ENCODE data around the gene PSME1. TPM values are rescaled to one million over a fixed set of nuclear protein-coding genes. Genes with fewer than 3 reads are reported as not detected.

Gene PSME1
- total RNA-seq, 1 donor from 2014 or later: 140 TPM

GRCh38 chr14:24179961-24180796 is 44.2 kb downstream of the PSME1 start:
- intact Hi-C loops (cut with DNase I): no loop called here
- DNase-seq (ENCODE audit: missing footprints): no peak
- ATAC-seq: peak; percentile 50

DNA sequence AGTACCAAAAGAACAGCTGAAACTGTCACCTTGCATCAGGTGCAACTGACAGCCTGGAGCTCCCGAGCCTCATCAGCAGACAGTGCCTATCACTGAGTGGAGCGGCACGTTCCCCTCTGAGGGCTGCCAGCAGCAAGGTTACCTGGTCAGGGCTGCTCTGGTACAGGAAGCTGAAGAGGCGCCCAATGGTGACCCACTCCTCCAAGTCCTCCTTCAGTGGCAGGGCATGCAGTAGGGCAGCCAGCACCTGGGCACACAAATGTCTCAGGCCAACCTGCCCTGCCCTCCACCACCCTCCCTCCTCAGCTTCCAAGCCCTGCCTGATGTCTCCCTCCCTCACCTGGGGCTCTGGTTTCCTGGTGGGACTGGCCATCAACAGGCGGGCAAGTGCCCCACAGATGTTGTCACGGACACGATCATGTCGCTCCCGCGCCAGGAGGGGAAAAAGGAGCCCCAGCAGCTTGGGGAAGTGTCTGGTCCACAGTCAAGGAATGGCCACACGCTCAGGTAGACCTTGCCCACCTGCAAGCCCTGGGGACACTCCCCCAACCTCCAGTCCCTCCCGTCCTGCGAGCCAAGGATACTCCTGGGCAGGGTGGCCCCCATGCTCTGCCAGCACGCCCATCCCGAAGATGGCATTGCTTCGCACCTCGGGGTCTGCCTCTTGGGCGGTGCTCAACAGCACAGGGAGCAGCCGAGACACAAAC is 45.5 kb downstream of the PSME1 start:
- ATAC-seq (no peak), DNase-seq (ENCODE audit: missing footprints) (no peak)
- intact Hi-C loops (cut with DNase I): no loop called here

DNA sequence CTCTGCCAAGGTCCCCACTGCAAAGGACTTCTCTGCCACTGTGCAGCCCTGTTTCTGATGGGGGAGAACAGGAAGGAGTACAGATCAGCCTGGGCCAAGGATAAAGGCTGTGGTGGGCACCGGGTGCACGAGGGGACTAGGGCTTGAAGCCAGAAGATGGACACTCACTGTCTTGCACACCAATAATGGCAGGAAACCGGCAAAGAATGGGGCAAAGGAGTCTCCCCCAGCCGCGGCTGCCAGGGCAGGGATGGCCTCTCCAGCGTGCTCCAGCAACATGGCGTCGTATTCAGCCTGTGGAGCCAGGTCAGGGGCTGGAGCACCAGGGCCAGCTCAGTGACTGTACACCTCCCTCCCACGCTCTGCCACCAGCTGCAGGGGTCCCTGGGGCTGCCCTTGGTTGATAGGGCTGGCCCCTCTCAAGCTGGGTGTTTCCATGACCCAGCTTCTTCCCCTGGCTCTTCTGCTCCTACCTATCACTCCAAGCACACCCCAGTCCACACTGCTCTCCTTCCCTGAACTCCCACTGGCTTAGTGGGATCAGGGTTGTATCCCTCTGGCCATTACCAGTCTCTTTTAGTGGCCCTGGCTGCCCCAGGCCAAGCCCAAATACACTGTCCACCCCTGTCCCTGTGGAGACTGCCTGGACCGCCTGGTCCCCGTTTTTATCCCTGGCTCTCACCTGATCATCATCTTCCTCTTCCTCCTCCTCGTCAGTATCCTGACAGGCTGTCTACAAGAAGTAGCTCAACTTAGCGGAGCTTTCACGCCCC is 46.3 kb downstream of the PSME1 start:
- ATAC-seq (no peak), DNase-seq (ENCODE audit: missing footprints) (no peak)
- intact Hi-C loops (cut with DNase I): no loop called here

DNA sequence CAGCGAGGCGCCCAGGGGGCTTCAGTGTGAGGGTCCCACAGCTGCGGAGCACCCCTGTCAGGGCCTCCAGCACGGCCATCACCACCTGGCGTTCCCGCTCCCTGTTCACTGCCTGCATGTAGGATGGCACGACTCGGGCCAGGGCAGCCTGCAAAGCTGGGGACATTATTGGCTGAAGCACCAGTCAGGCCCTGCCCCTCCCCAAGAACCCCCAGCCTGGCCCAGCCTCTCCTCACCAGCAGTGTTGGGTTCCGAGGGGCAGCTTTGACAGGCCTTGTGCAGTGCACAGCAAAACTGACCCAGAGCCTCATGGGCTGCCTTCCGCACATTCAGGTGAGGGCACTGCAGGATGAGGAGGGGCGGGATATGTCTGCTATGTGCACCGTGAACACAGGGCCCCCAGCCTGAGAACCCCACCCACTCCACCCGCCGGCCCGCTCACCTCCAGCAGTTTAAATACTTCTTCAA is 47.1 kb downstream of the PSME1 start:
- ATAC-seq: no peak
- no peak for DNase-seq (ENCODE audit: missing footprints)
- intact Hi-C loops (cut with DNase I): no loop called here

GRCh38 chr14:24184104-24184970 is 48.3 kb downstream of the PSME1 start:
- intact Hi-C loops (cut with DNase I): no loop called here
- ATAC-seq: no peak
- DNase-seq (ENCODE audit: missing footprints): peak; percentile 44

DNA sequence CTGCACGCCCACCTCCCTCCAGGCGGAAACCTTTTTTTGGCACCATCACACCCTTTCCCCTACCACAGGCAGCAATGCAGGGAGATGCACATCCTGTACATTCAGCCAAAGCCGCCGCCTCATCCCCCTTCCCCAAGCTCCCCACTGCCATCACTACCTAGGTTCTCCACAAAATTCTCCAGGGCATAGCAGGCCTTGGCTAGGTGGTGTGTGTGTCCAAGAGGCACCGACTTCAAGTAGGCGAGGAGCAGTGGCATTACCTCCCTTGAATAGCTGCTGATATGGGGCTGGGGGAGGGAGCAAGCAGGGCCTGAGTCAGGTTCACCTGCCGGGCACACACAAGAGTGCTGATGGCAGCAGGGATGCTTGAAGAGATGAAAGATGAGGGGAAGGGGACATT is 49.0 kb downstream of the PSME1 start:
- intact Hi-C loops (cut with DNase I): loop anchor here (5.0 kb wide), 2 partner anchors 38 to 112 kb away; partner anchors contain the start of genes DHRS1, NOP9, PSME2 and RNF31
- no peak for DNase-seq (ENCODE audit: missing footprints)
- no peak for ATAC-seq

DNA sequence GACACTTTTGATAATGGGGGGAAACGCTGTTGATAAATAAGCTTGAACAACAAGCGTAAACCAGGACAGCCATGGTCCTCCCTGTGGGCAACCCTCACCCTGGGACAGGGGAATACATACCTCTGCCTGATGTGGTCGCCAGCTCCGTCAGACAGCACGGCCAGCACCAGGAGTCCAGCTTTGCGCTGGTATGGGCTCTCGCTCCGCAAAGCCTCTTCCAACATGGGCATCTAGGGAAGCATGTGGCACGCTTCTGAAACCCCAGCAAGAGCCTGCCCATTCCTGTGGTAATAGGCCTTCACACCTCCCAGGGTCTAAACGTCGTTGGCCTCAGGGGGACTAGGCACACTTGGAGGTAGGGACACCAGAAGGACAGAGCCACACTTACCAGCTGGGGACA is 49.7 kb downstream of the PSME1 start:
- peak; percentile 55 for DNase-seq (ENCODE audit: missing footprints)
- intact Hi-C loops (cut with DNase I): loop anchor here (5.0 kb wide), 2 partner anchors 38 to 112 kb away; partner anchors contain the start of genes DHRS1, NOP9, PSME2 and RNF31
- ATAC-seq: no peak

DNA sequence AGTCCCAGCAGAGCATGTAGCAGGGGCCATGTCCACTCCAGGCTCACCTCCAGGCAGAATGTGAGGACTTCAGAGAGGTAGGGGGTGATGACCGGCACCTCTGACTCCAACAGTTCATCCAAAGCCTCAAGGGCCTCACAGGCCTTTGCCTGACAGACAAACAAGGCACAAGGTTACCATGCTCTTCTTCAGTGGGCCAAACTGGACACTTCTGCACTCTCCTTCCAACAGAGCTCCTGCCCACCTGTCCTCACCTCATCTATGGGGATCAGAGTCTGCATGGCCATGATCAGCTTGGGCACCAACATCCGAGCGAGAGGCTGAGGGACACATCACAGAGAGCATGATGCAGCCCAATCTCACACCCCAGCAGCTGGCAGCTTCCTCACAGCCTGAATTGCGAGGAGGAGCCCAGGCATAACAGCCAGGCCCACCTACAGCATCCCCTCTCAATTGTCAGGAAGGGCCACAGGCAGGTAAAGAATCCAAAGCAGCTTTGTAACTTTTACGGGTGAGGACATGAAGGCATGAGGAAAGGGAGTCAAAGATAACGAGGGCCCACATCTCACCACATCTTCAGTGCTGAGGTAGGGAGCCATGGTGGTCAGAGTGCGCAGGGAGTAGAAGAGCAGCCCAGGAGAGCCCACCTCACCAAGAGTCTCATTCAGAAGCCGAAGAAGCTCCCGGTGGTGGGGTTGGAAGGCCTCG is 51.0 kb downstream of the PSME1 start:
- no peak for DNase-seq (ENCODE audit: missing footprints)

DNA sequence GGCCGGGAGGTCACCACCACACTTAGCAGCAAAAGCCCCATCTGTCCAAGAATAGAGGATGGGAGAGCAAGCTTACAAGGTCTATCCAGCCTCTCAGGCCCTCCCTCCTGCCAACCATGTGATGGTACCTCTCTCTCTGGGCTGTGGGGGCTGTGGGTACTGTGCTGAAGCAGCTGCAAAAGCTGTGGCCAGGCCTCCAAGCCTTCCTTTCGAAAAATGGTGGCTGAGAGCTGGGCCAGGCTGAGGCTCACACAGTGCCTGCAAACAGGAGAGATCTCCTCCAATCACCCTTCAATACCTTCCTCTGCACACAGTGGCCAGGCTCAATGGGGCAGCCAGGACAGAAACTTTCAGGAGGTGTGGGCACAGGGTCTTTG is 51.5 kb downstream of the PSME1 start:
- DNase-seq (ENCODE audit: missing footprints): peak; percentile 57
- no peak for ATAC-seq

More for the DNA sequence above, 51.0 kb downstream of the PSME1 start:
- intact Hi-C loops (cut with DNase I): loop anchor here (5.0 kb wide), 2 partner anchors 40 to 110 kb away; partner anchors contain the start of genes DHRS1, NOP9, PSME2 and RNF31
- ATAC-seq: no peak

More for the DNA sequence above, 51.5 kb downstream of the PSME1 start:
- intact Hi-C loops (cut with DNase I): loop anchor here (5.0 kb wide), 2 partner anchors 40 to 110 kb away; partner anchors contain the start of genes DHRS1, NOP9, PSME2 and RNF31

Small RNAs within 50 kb of the gene (microRNA-seq; reads per million reads assigned to microRNA genes)
- not detected for gene MIR7703

Other genes starting within 250 kb of the PSME1 start
- gene DHRS4, start 182.4 kb upstream of the PSME1 start, total RNA-seq: 29.7 TPM
- gene DHRS4L2, start 147.3 kb upstream of the PSME1 start, total RNA-seq: 16.3 TPM
- 0.08 TPM for gene CARMIL3, start 84.2 kb upstream of the PSME1 start, total RNA-seq
- gene CPNE6, start 64.6 kb upstream of the PSME1 start, total RNA-seq: not detected
- 4.3 TPM for gene PCK2, start 41.9 kb upstream of the PSME1 start, total RNA-seq
- 84.7 TPM for gene DCAF11, start 21.4 kb upstream of the PSME1 start, total RNA-seq
- 1.8 TPM for gene NRL, start 21.2 kb upstream of the PSME1 start, total RNA-seq
- gene FITM1, start 5.5 kb upstream of the PSME1 start, total RNA-seq: 129 TPM
- 14.6 TPM for gene EMC9, start 5.4 kb downstream of the PSME1 start, total RNA-seq
- gene PSME2, start 10.4 kb downstream of the PSME1 start, total RNA-seq: 109 TPM
- gene RNF31, start 11.3 kb downstream of the PSME1 start, total RNA-seq: 33.4 TPM
- gene IRF9, start 25.1 kb downstream of the PSME1 start, total RNA-seq: 30.5 TPM
- gene REC8, start 35.9 kb downstream of the PSME1 start, total RNA-seq: 2.4 TPM
- 10.5 TPM for gene IPO4, start 52.6 kb downstream of the PSME1 start, total RNA-seq
- gene TM9SF1, start 59.2 kb downstream of the PSME1 start, total RNA-seq: 23.2 TPM
- 0.43 TPM for gene TSSK4, start 69.5 kb downstream of the PSME1 start, total RNA-seq
- 28.5 TPM for gene CHMP4A, start 77.3 kb downstream of the PSME1 start, total RNA-seq
- gene MDP1, start 79.9 kb downstream of the PSME1 start, total RNA-seq: 17.0 TPM
- gene NEDD8, start 96.2 kb downstream of the PSME1 start, total RNA-seq: 218 TPM
- 29.1 TPM for gene GMPR2, start 96.7 kb downstream of the PSME1 start, total RNA-seq
- 33.0 TPM for gene TINF2, start 106.4 kb downstream of the PSME1 start, total RNA-seq
- 1.1 TPM for gene TGM1, start 127.0 kb downstream of the PSME1 start, total RNA-seq
- gene RABGGTA, start 135.4 kb downstream of the PSME1 start, total RNA-seq: 21.5 TPM
- 8.3 TPM for gene DHRS1, start 163.6 kb downstream of the PSME1 start, total RNA-seq
- gene NOP9, start 163.7 kb downstream of the PSME1 start, total RNA-seq: 23.0 TPM
- gene CIDEB, start 171.8 kb downstream of the PSME1 start, total RNA-seq: 4.3 TPM
- gene LTB4R2, start 173.9 kb downstream of the PSME1 start, total RNA-seq: 0.57 TPM
- gene LTB4R, start 175.3 kb downstream of the PSME1 start, total RNA-seq: 2.1 TPM
- gene ADCY4, start 198.9 kb downstream of the PSME1 start, total RNA-seq: 27.3 TPM
- 4.2 TPM for gene RIPK3, start 203.8 kb downstream of the PSME1 start, total RNA-seq
- gene NFATC4, start 232.0 kb downstream of the PSME1 start, total RNA-seq: 28.4 TPM